Hematopoietic multipotent progenitor cell treated with erythropoietin and hydrocortisone succinate and interleukin-3 and kit ligand, for 6 days (in vitro differentiated cells): ENCODE data around the gene SMPDL3B.
"Not testable (repeated sequence)": the region's sequence is repeated elsewhere in the genome, so short reads cannot be mapped to it uniquely, and the experiment has no call there.

ENCODE experiments used
- DNase-seq: peaks from one replicate; pipeline ENCODE4 v3.0.0-alpha.2; 2015

The SMPDL3B gene

GRCh38 chr1:27971674-27972073 lies 36.9 kb downstream of the SMPDL3B start:
- DNase-seq = no peak

- no peak for DNase-seq
Observed at GRCh38 chr1:27972141-27972540, 37.3 kb downstream of the SMPDL3B start.

- no peak for DNase-seq
Observed at GRCh38 chr1:27973771-27974416, 39.1 kb downstream of the SMPDL3B start.

- DNase-seq = no peak
Observed at GRCh38 chr1:27974417-27974781, 39.6 kb downstream of the SMPDL3B start.

- DNase-seq = peak; percentile 94
Observed at GRCh38 chr1:27979151-27979858, 44.5 kb downstream of the SMPDL3B start.

GRCh38 chr1:27979859-27980201 lies 45.0 kb downstream of the SMPDL3B start:
- DNase-seq = no peak

- no peak for DNase-seq
Observed at GRCh38 chr1:27980216-27980845, 45.5 kb downstream of the SMPDL3B start.

- DNase-seq = no peak
Observed at GRCh38 chr1:27981145-27981544, 46.3 kb downstream of the SMPDL3B start.

- no peak for DNase-seq
Observed at GRCh38 chr1:27990920-27991537, 56.2 kb downstream of the SMPDL3B start.

- peak; percentile 44 for DNase-seq
Observed at GRCh38 chr1:27992276-27992675, 57.5 kb downstream of the SMPDL3B start.

- peak; percentile 44 for DNase-seq
Observed at GRCh38 chr1:27993241-27993640, 58.4 kb downstream of the SMPDL3B start.

GRCh38 chr1:27994060-27994459 lies 59.3 kb downstream of the SMPDL3B start:
- DNase-seq = peak; percentile 60

- not testable (repeated sequence) for DNase-seq
Observed at GRCh38 chr1:27994526-27994925, 59.7 kb downstream of the SMPDL3B start.

GRCh38 chr1:27999055-27999454 lies 64.3 kb downstream of the SMPDL3B start:
- no peak for DNase-seq

GRCh38 chr1:28002600-28002999 lies 67.8 kb downstream of the SMPDL3B start:
- no peak for DNase-seq

- not testable (repeated sequence) for DNase-seq
Observed at GRCh38 chr1:28003117-28003516, 68.3 kb downstream of the SMPDL3B start.
